CD4-positive, alpha-beta T cell (primary cell): Measurements from ENCODE around the gene PLPP7. TPM values are rescaled to one million over a fixed set of nuclear protein-coding genes. Genes with fewer than 3 reads are reported as not detected.

Experiments
- ATAC-seq: fragments of 200-7000 bp; cut with Tn5 transposase; one replicate; pipeline ENCODE4 v1.10.0; 2022; ENCODE audit warnings: mild to moderate bottlenecking; ENCODE audit not compliant: poor library complexity
- CTCF ChIA-PET: fragments of 350-600 bp; sonication (Branson Sonifier 250); formaldehyde crosslinking; loops from one replicate; lab custom pipeline; 2021; ENCODE audit warnings: antibody characterized with exemption, inconsistent platforms; lab: Charles Lee
- POLR2A ChIA-PET: fragments of 350-600 bp; sonication (Branson Sonifier 250); formaldehyde crosslinking; loops from one replicate; lab custom pipeline; 2021; ENCODE audit warnings: antibody characterized with exemption, inconsistent platforms; lab: Charles Lee
- DNase-seq, 14 experiments: peaks; one replicate each; pipeline ENCODE4 v3.0.0-alpha.2; 2013 to 2020; ENCODE audit warnings: mixed read lengths in 2 of 14
- H3K27ac ChIP-seq, 2 donors: one replicate each; pipeline versions ENCODE4 v1.5.1 to v1.7.0; 2013; ENCODE audit warnings: low read length in 2 of 2, low read depth in 1 of 2, mild to moderate bottlenecking in 1 of 2
- H3K27me3 ChIP-seq, 2 experiments: 1 replicate in 1 of 2; 2 replicates in 1 of 2; pipeline versions ENCODE4 v1.6.1 to v1.7.0; 2013; ENCODE audit warnings: low read length in 2 of 2, control low read depth in 1 of 2, mild to moderate bottlenecking in 1 of 2, moderate library complexity in 1 of 2; ENCODE audit not compliant: insufficient read depth in 2 of 2, control insufficient read depth in 1 of 2
- H3K36me3 ChIP-seq: one replicate; pipeline ENCODE4 v1.6.1; 2013; ENCODE audit warnings: low read length, control low read depth; ENCODE audit not compliant: insufficient read depth
- H3K4me1 ChIP-seq: one replicate; pipeline ENCODE4 v1.6.1; 2013; ENCODE audit warnings: low read length, control low read depth; ENCODE audit not compliant: insufficient read depth
- H3K4me3 ChIP-seq: one replicate; pipeline ENCODE4 v1.5.1; 2013; ENCODE audit warnings: mild to moderate bottlenecking, low read length, moderate library complexity
- H3K9me3 ChIP-seq, 2 experiments: 1 replicate in 1 of 2; 2 replicates in 1 of 2; pipeline versions ENCODE4 v1.6.1 to v1.7.0; 2013; ENCODE audit warnings: low read length in 2 of 2, mild to moderate bottlenecking in 2 of 2, control low read depth in 1 of 2, moderate library complexity in 1 of 2; ENCODE audit not compliant: control insufficient read depth in 1 of 2, insufficient read depth in 1 of 2
- H3K27ac Mint-ChIP-seq: one replicate; pipeline ENCODE4 v1.8.0; 2020; ENCODE audit warnings: mixed read lengths
- H3K27me3 Mint-ChIP-seq: one replicate; pipeline ENCODE4 v1.8.0; 2021; ENCODE audit warnings: mixed read lengths
- H3K36me3 Mint-ChIP-seq: one replicate; pipeline ENCODE4 v1.8.0; 2021; ENCODE audit warnings: low read depth, mixed read lengths
- H3K4me1 Mint-ChIP-seq: one replicate; pipeline ENCODE4 v1.8.0; 2021; ENCODE audit warnings: low read depth, mixed read lengths
- H3K4me3 Mint-ChIP-seq: one replicate; pipeline ENCODE4 v1.8.0; 2020; ENCODE audit warnings: mild to moderate bottlenecking, mixed read lengths
- H3K9me3 Mint-ChIP-seq: one replicate; pipeline ENCODE4 v1.8.0; 2020; ENCODE audit warnings: mixed read lengths
- intact Hi-C, 2 experiments: fragments of 100-400 bp; cut with DNase I in 1 of 2; cut with micrococcal nuclease in 1 of 2; formaldehyde crosslinking; loops; one replicate each; pipeline versions ENCODE4 v1.15.1 to v1.9.0; 2023 to 2025; cut with DNase I, micrococcal nuclease
- total RNA-seq, 174 experiments: library from RNA in 2 of 174; stranded (reverse) in 2 of 174; gene quantifications; one replicate each; pipeline ENCODE4 v1.2.3 and lab custom pipeline; 2021 to 2026
- TF ChIP-seq, protein P1 (sequence below): fragments of 200-600 bp; IDR thresholded peaks from one replicate; pipeline ENCODE4 v1.8.0; 2022; ENCODE audit warnings: antibody characterized with exemption, mild to moderate bottlenecking

PLPP7 gene
- total RNA-seq, 2 experiments from 2014 or later: 0.22 TPM; not detected in 1

DNA sequence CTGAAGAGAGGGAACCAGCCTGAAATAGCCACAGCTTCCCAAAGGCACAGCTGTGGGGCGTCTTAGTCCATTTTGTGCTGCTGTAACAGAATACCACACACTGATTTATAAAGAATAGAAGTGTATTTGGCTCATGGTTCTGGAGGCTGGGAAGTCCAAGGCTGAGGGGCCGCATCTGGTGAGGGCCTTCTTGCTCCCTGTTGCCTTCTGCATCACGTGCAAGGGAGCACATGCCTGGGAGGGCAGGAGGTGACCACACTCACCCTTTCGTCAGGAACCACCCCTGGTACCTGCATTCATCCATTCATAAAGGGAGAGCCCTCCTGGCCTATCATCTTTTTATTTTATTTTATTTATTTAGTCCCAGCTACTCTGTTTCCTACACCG lies 10.4 kb downstream of the PLPP7 start:
- CTCF ChIA-PET: interaction anchor here (0.7 kb wide), 1 partner anchor 1950 kb away, joined by 4 read pairs; no protein-coding TSS in a partner anchor
- no peaks in the 10 kb centered on the region for H3K9me3 ChIP-seq
- Mint-ChIP-seq H3K27ac (no peak overlapping the region), H3K4me3 (no peak overlapping the region), H3K9me3 (no peaks in the 10 kb centered on the region), H3K36me3 (no peaks in the 10 kb centered on the region), H3K4me1 (no peaks in the 10 kb centered on the region), H3K27me3 (no peaks in the 10 kb centered on the region)
- DNase-seq (no peak), ATAC-seq (no peak)
- POLR2A ChIA-PET: no interaction called here
- TF ChIP-seq, protein P1, sequence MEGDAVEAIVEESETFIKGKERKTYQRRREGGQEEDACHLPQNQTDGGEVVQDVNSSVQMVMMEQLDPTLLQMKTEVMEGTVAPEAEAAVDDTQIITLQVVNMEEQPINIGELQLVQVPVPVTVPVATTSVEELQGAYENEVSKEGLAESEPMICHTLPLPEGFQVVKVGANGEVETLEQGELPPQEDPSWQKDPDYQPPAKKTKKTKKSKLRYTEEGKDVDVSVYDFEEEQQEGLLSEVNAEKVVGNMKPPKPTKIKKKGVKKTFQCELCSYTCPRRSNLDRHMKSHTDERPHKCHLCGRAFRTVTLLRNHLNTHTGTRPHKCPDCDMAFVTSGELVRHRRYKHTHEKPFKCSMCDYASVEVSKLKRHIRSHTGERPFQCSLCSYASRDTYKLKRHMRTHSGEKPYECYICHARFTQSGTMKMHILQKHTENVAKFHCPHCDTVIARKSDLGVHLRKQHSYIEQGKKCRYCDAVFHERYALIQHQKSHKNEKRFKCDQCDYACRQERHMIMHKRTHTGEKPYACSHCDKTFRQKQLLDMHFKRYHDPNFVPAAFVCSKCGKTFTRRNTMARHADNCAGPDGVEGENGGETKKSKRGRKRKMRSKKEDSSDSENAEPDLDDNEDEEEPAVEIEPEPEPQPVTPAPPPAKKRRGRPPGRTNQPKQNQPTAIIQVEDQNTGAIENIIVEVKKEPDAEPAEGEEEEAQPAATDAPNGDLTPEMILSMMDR: no peak
- H3K4me1 ChIP-seq: no peaks in the 10 kb centered on the region
- H3K4me3 ChIP-seq: no peak overlapping the region
- no peaks in the 10 kb centered on the region for H3K36me3 ChIP-seq
- H3K27me3 ChIP-seq: no peaks in the 10 kb centered on the region
- H3K27ac ChIP-seq: no peak overlapping the region
- intact Hi-C loops: no loop called here

DNA sequence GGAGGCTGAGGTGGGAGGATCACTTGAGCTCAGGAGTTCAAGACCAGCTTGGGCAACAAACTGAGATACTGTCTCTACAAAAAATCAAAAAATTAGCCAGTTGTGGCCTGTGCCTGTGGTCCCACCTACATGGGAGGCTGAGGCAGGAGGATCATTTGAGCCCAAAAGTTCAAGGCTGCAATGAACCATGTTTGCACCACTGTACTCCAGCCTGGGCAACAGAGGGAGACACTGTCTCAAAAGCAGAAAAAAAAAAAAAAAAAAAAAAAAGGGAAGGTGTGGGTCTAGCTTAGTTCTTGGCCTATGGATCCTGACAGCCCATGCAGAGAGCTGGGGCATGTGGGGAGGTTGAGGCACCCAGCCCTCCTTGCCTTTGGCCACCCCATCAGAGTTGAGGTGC lies 10.9 kb downstream of the PLPP7 start:
- ChIA-PET POLR2A (interaction anchor here (0.6 kb wide), 2 partner anchors 44 to 98 kb away, joined by 3 read pairs; no protein-coding TSS in a partner anchor), CTCF (interaction anchor here (0.6 to 0.7 kb wide), 2 partner anchors 339 to 1950 kb away, joined by 4 read pairs; no protein-coding TSS in a partner anchor)
- Histone ChIP-seq H3K4me3 (no peak overlapping the region), H3K36me3 (no peaks in the 10 kb centered on the region), H3K27me3 (no peaks in the 10 kb centered on the region), H3K4me1 (no peaks in the 10 kb centered on the region), H3K9me3 (no peaks in the 10 kb centered on the region), H3K27ac (no peak overlapping the region)
- Mint-ChIP-seq H3K36me3 (no peaks in the 10 kb centered on the region), H3K27ac (no peak overlapping the region), H3K4me3 (no peak overlapping the region), H3K27me3 (no peaks in the 10 kb centered on the region), H3K4me1 (no peaks in the 10 kb centered on the region), H3K9me3 (no peaks in the 10 kb centered on the region)
- intact Hi-C loops: no loop called here
- ATAC-seq (no peak), DNase-seq (no peak)
- TF ChIP-seq, protein P1: no peak

DNA sequence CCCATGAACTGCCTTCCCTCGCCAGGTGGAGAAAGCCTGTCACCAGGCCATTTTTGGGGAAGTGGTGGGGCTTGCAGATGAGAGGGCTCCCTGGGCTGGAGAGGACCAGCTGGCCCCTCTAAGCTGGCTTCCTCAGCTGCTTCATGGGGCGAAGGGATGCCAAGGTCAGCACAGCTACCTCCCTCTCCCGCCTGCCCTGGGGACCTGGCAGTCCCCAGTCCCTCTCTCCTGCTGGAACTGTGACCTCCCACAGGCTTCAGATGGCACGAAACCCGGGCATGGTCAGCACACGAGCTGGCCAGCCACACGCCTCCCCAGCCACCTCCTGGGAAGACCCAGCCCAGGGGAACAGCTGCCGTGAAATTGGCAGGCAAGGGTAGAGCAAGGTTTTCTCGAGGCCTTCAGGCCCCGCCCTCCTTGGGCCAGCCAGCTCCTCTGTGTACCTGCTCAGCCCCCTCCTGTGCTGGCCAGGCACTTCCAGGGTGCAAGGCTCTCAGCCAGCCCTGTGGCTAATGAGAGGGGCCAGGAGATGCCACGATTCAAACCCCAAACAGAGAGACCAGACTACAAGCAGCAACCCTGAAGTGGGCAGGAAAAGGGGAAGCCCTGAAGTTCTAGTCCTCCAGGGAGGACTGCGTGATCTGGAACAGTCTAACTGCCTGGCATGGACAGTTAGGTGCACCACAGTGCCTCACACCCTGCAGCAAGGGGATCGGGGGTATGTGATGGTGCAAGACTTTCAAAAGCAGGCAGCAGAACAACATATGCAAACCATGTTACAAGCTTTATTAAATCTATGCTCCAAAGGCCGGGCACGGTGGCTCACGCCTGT lies 12.9 kb downstream of the PLPP7 start:
- intact Hi-C loops: no loop called here
- no peaks in the 10 kb centered on the region for H3K9me3 Mint-ChIP-seq
- Histone ChIP-seq H3K9me3 (no peaks in the 10 kb centered on the region), H3K27ac (no peak overlapping the region), H3K4me1 (no peaks in the 10 kb centered on the region), H3K4me3 (no peak overlapping the region), H3K27me3 (no peaks in the 10 kb centered on the region), H3K36me3 (no peaks in the 10 kb centered on the region)
- TF ChIP-seq, protein P1: no peak
- ChIA-PET CTCF (no interaction called here), POLR2A (no interaction called here)
- H3K27ac Mint-ChIP-seq: no peak overlapping the region
- H3K4me3 Mint-ChIP-seq: no peak overlapping the region
- no peaks in the 10 kb centered on the region for H3K4me1 Mint-ChIP-seq
- no peaks in the 10 kb centered on the region for H3K36me3 Mint-ChIP-seq
- no peak for DNase-seq
- no peaks in the 10 kb centered on the region for H3K27me3 Mint-ChIP-seq
- ATAC-seq: no peak
